ENCODE data around the gene ANKMY1. TPM values are rescaled to one million over a fixed set of nuclear protein-coding genes. Genes with fewer than 3 reads are reported as not detected.

The ANKMY1 gene
- total and polyA plus RNA-seq, 2 of the 13 experiments (the other 11 are each of a cell fraction or from before 2014, with no cell fraction given), result 11.7 to 18.8 TPM

GRCh38 chr2:240437861-240438809 is 119.7 kb downstream of the ANKMY1 start (continued):
- TF ChIP-seq ZNF333 (CRISPR knock-in tag; IDR thresholded peaks at IDR 0.05; ENCODE audit: borderline replicate concordance), result 0 out of 2 replicates have a peak, but pooled peaks have one; percentile 65
- TF ChIP-seq IKZF4 (CRISPR knock-in tag; IDR thresholded peaks at IDR 0.05; ENCODE audit: borderline replicate concordance, low read depth, not compliant biosample characterization), result no peak
- TF ChIP-seq SUZ12 (IDR thresholded peaks at IDR 0.05; ENCODE audit: low read depth, low read length), result 0 out of 2 replicates have a peak, but pooled peaks have one; percentile 18
- peak; percentile 42; the same call in 1 of the 2 replicates for TF ChIP-seq ISL2 (CRISPR knock-in tag; IDR thresholded peaks at IDR 0.05)
- TF ChIP-seq, protein P1, sequence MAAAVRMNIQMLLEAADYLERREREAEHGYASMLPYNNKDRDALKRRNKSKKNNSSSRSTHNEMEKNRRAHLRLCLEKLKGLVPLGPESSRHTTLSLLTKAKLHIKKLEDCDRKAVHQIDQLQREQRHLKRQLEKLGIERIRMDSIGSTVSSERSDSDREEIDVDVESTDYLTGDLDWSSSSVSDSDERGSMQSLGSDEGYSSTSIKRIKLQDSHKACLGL (CRISPR knock-in tag; IDR thresholded peaks at IDR 0.05), result peak; percentile 6; the same call in 1 of the 2 replicates
- no peak for TF ChIP-seq CENPT (CRISPR knock-in tag; IDR thresholded peaks at IDR 0.05; ENCODE audit: low read depth)
- TF ChIP-seq KLF16 (CRISPR knock-in tag; IDR thresholded peaks at IDR 0.05), result 0 out of 4 replicates have a peak, but pooled peaks of 1 of the 2 experiments have one; percentile 24
- no peak for TF ChIP-seq MEF2D (CRISPR knock-in tag; IDR thresholded peaks at IDR 0.05)
- no peak for TF ChIP-seq HCFC1 (IDR thresholded peaks at IDR 0.05; ENCODE audit: low read depth, low read length)
- TF ChIP-seq ELF3 (CRISPR knock-in tag; IDR thresholded peaks at IDR 0.05), result 0 out of 2 replicates have a peak, but pooled peaks have one; percentile 26
- no peak for TF ChIP-seq ZNF713 (CRISPR knock-in tag; IDR thresholded peaks at IDR 0.05)
- peak; percentile 70; the same call in 1 of the 2 replicates for TF ChIP-seq SMC3 (IDR thresholded peaks at IDR 0.05; ENCODE audit: low read length)
- no peak for TF ChIP-seq ZNF672 (CRISPR knock-in tag; IDR thresholded peaks at IDR 0.05)
- TF ChIP-seq ZNF326 (CRISPR knock-in tag; IDR thresholded peaks at IDR 0.05; ENCODE audit: borderline replicate concordance), result no peak
- no peak for TF ChIP-seq ZNF607 (CRISPR knock-in tag; IDR thresholded peaks at IDR 0.05; ENCODE audit: borderline replicate concordance)
- TF ChIP-seq RARA (CRISPR knock-in tag; IDR thresholded peaks at IDR 0.05), result no peak
- TF ChIP-seq MTA3 (CRISPR knock-in tag; IDR thresholded peaks at IDR 0.05), result no peak
- TF ChIP-seq ZNF143 (CRISPR knock-in tag; IDR thresholded peaks at IDR 0.05), result 0 out of 2 replicates have a peak, but pooled peaks have one; percentile 18
- peak; percentile 63; the same call in 1 of the 2 replicates for TF ChIP-seq ZBTB7B (CRISPR knock-in tag; IDR thresholded peaks at IDR 0.05)
- no peak; the same call in 1 of the 2 replicates for TF ChIP-seq ZNF580 (CRISPR knock-in tag; IDR thresholded peaks at IDR 0.05; ENCODE audit: borderline replicate concordance, low read depth)
- no peak for TF ChIP-seq KAT7 (CRISPR knock-in tag; IDR thresholded peaks at IDR 0.05; ENCODE audit: borderline replicate concordance)
- no peak for TF ChIP-seq ZBTB3 (CRISPR knock-in tag; IDR thresholded peaks at IDR 0.05; ENCODE audit: borderline replicate concordance, low read depth)
- no peak for TF ChIP-seq NR2F2 (IDR thresholded peaks at IDR 0.05; ENCODE audit: borderline replicate concordance, low read depth)
- TF ChIP-seq ZNF839 (CRISPR knock-in tag; IDR thresholded peaks at IDR 0.05; ENCODE audit: borderline replicate concordance), result 0 out of 2 replicates have a peak, but pooled peaks have one; percentile 44
- TF ChIP-seq ZNF709 (CRISPR knock-in tag; IDR thresholded peaks at IDR 0.05), result no peak
- TF ChIP-seq ZFP41 (CRISPR knock-in tag; IDR thresholded peaks at IDR 0.05; ENCODE audit: borderline replicate concordance), result no peak
- TF ChIP-seq RBM39 (IDR thresholded peaks at IDR 0.05; ENCODE audit: low read depth, low read length, poor library complexity, severe bottlenecking), result peak; percentile 80
- 0 out of 2 replicates have a peak, but pooled peaks have one; percentile 34 for TF ChIP-seq ZNF253 (CRISPR knock-in tag; IDR thresholded peaks at IDR 0.05; ENCODE audit: borderline replicate concordance)
- TF ChIP-seq IKZF5 (CRISPR knock-in tag; IDR thresholded peaks at IDR 0.05), result peak; percentile 33; the same call in 1 of the 2 replicates

Data from HepG2 (cell line).